ENCODE data around the gene PSMD11. TPM values are rescaled to one million over a fixed set of nuclear protein-coding genes. Genes with fewer than 3 reads are reported as not detected.
A peak's percentile ranks its signal among the peaks of the same experiment; 100 is the strongest.

PSMD11 gene
- total and polyA plus RNA-seq, 7 donors = 118 to 326 (median 207) TPM

DNA sequence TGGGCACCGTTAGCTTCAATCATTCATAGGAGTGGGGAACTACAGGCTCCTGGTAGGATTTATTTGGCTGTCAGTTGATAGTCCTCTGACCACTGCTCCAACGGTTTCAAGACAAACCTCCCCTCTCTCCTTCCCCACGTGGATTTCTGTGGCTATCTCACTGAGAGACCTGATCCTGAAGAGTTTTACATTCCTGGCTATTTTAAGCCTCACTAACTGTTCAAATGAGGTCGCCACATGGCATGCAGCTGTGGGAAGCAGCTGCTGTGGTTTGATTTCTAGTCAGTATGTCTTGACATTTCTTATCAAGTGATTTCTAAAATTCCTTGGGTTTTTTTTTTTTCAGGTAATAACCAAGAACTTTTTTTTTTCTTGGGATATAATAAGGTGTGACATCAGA lies 80.8 kb downstream of the PSMD11 start:
- intact Hi-C loops (cut with DNase I) = no loop called here

DNA sequence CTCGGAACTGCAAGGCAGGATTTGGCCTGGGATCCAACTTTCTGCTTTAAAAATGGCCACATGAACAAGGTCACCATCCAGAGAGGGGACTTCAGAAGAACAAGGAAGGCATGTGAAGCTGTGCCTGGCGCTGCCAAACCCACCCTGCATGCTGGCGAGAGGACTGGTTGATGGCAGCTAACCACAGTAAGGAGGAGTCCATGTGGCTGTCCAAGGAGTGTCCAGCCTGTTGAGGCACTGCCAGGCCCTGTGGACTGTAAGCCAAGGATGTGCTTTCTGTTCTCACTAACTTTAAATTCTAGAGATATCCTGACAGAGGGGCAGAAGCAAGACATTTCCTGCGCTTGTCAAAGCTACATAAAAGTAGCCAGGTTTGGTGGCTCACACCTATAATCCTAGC lies 82.8 kb downstream of the PSMD11 start:
- intact Hi-C loops (cut with DNase I) = no loop called here
- ATAC-seq (no peak), DNase-seq (no peak)
- Histone ChIP-seq H3K4me3 (no peak overlapping the region), H3K4me1 (peaks cover 13% of the 10 kb centered on the region), H3K27ac (no peak overlapping the region), H3K27me3 (ENCODE audit: insufficient read depth in 3 of 3, low read length in 2 of 3) (no peaks in the 10 kb centered on the region), H3K36me3 (ENCODE audit: insufficient read depth in 1 of 2, low read depth in 1 of 2) (no peaks in the 10 kb centered on the region), H3K9me3 (no peaks in the 10 kb centered on the region)
- 69 to 81% (median 70%) methylated on average over 4 of the region's 4 CpGs for WGBS, 3 donors
- TF ChIP-seq, protein P1, sequence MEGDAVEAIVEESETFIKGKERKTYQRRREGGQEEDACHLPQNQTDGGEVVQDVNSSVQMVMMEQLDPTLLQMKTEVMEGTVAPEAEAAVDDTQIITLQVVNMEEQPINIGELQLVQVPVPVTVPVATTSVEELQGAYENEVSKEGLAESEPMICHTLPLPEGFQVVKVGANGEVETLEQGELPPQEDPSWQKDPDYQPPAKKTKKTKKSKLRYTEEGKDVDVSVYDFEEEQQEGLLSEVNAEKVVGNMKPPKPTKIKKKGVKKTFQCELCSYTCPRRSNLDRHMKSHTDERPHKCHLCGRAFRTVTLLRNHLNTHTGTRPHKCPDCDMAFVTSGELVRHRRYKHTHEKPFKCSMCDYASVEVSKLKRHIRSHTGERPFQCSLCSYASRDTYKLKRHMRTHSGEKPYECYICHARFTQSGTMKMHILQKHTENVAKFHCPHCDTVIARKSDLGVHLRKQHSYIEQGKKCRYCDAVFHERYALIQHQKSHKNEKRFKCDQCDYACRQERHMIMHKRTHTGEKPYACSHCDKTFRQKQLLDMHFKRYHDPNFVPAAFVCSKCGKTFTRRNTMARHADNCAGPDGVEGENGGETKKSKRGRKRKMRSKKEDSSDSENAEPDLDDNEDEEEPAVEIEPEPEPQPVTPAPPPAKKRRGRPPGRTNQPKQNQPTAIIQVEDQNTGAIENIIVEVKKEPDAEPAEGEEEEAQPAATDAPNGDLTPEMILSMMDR (IDR thresholded peaks at IDR 0.05) = no peak

More for the DNA sequence above, 80.8 kb downstream of the PSMD11 start:
- H3K36me3 ChIP-seq (ENCODE audit: insufficient read depth in 1 of 2, low read depth in 1 of 2) = no peaks in the 10 kb centered on the region
- TF ChIP-seq, protein P1 (IDR thresholded peaks at IDR 0.05) = no peak
- 4 to 15% (median 9%) methylated on average over 4 of the region's 4 CpGs for WGBS, 3 donors
- H3K4me1 ChIP-seq = peaks cover 13% of the 10 kb centered on the region
- H3K27me3 ChIP-seq (ENCODE audit: insufficient read depth in 3 of 3, low read length in 2 of 3) = no peaks in the 10 kb centered on the region
- ATAC-seq (peak; percentile 68 to 83 (median 80)), DNase-seq (no peak)
- no peak overlapping the region for H3K27ac ChIP-seq
- no peak overlapping the region for H3K4me3 ChIP-seq
- no peaks in the 10 kb centered on the region for H3K9me3 ChIP-seq

DNA sequence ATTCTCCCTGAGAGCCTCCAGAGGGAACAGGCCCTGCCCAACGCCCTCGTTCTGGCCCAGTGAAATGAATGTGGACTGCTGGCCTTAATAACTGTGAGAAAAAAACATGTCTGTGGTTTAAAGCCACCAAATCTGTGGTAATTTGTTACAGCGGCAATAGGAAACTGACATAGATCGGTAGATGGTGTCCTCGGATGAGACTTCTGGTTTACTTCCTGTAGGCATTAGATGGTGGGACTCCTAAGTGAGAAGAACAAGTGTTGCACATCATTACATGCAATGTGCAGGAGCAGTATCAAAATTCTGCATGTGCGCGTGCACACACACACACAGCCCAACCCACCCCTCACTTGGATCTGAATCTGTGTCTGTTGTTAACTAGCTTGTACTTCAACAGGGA lies 84.5 kb downstream of the PSMD11 start:
- Histone ChIP-seq H3K36me3 (ENCODE audit: insufficient read depth in 1 of 2, low read depth in 1 of 2) (no peaks in the 10 kb centered on the region), H3K9me3 (no peaks in the 10 kb centered on the region), H3K4me1 (peaks cover 13% of the 10 kb centered on the region), H3K4me3 (no peak overlapping the region), H3K27me3 (ENCODE audit: insufficient read depth in 3 of 3, low read length in 2 of 3) (no peaks in the 10 kb centered on the region), H3K27ac (no peak overlapping the region)
- WGBS, 3 donors = 85 to 88% (median 87%) methylated on average over 7 of the region's 7 CpGs
- ATAC-seq = no peak
- DNase-seq = no peak
- intact Hi-C loops (cut with DNase I) = no loop called here
- TF ChIP-seq, protein P1 (IDR thresholded peaks at IDR 0.05) = no peak

- no peaks in the 10 kb centered on the region for H3K27me3 ChIP-seq (ENCODE audit: insufficient read depth in 3 of 3, low read length in 2 of 3)
- H3K27ac ChIP-seq = no peak overlapping the region
- peaks cover 12% of the 10 kb centered on the region for H3K4me1 ChIP-seq
- ATAC-seq (no peak), DNase-seq (no peak)
- H3K36me3 ChIP-seq (ENCODE audit: insufficient read depth in 1 of 2, low read depth in 1 of 2) = no peaks in the 10 kb centered on the region
- TF ChIP-seq, protein P1 (IDR thresholded peaks at IDR 0.05) = no peak
- no peaks in the 10 kb centered on the region for H3K9me3 ChIP-seq
- 48 to 58% (median 53%) methylated on average over 10 of the region's 10 CpGs for WGBS, 3 donors
- no peak overlapping the region for H3K4me3 ChIP-seq
- intact Hi-C loops (cut with DNase I) = no loop called here
These were observed 85.3 kb downstream of the PSMD11 start for GRCh38 chr17:32529604-32530003.

Other genes starting within 250 kb of the PSMD11 start
- gene RHBDL3, start 178.7 kb upstream of the PSMD11 start, total RNA-seq = under 1 TPM; 0.04 to 0.19 (median 0.12) TPM
- gene RHBDL3, start 178.7 kb upstream of the PSMD11 start, polyA plus RNA-seq = under 1 TPM in 2 of 3 donors, not detected in 1; 0.06 to 0.12 TPM
- gene C17orf75, start 102.3 kb upstream of the PSMD11 start, total RNA-seq = 10 to 100 TPM in 3 of 4 donors, 1 to 10 TPM in 1; 8.9 to 16.1 (median 13.6) TPM
- gene C17orf75, start 102.3 kb upstream of the PSMD11 start, polyA plus RNA-seq = 10 to 100 TPM in 2 of 3 donors, 1 to 10 TPM in 1; 6.1 to 17.8 (median 15.2) TPM
- gene ZNF207, start 94.4 kb upstream of the PSMD11 start, total RNA-seq = 100 to 1,000 TPM in 1 of 4 donors, 10 to 100 TPM in 3; 60.9 to 136 (median 73.4) TPM
- gene ZNF207, start 94.4 kb upstream of the PSMD11 start, polyA plus RNA-seq = 100 to 1,000 TPM in 1 of 3 donors, 10 to 100 TPM in 2; 62.2 to 134 (median 75.2) TPM
- 1 to 10 TPM; 1.2 to 5.2 (median 2.5) TPM for gene CDK5R1, start 42.5 kb downstream of the PSMD11 start, total RNA-seq
- 1 to 10 TPM in 2 of 3 donors, under 1 TPM in 1; 0.44 to 2.1 (median 1.1) TPM for gene CDK5R1, start 42.5 kb downstream of the PSMD11 start, polyA plus RNA-seq

Measured in psoas muscle (tissue), 8 donors.